PC-9 (cell line): ENCODE data around the gene MGAT5.
"Not testable (repeated sequence)": the region's sequence is repeated elsewhere in the genome, so short reads cannot be mapped to it uniquely, and the experiment has no call there.

Experiments
- CTCF ChIP-seq: fragments of 200-600 bp; sonication (generic); conservative IDR thresholded peaks from 2 replicates; pipeline ENCODE4 v1.6.1; 2017; ENCODE audit warnings: mixed run types, antibody characterized with exemption, mild to moderate bottlenecking, moderate library complexity
- EZH2 ChIP-seq: fragments of 200-600 bp; sonication (generic); IDR thresholded peaks from 2 replicates; pipeline ENCODE4 v1.8.0; 2017; ENCODE audit warnings: antibody characterized with exemption, low read depth

GRCh38 chr2:134294598-134294997 lies 40.7 kb downstream of the MGAT5 start:
- TF ChIP-seq EZH2, CTCF: not testable (repeated sequence)
